Liver (tissue), 9 donors: ENCODE measurements around the gene NXPH1. TPM values are rescaled to one million over a fixed set of nuclear protein-coding genes. Genes with fewer than 3 reads are reported as not detected.

Experiments used
- DNase-seq: peaks from one replicate; pipeline ENCODE4 v3.0.0-alpha.2; 2017; ENCODE audit warnings: low spot score
- H3K27ac ChIP-seq, 2 donors: one replicate each; pipeline ENCODE4 v1.7.0; 2013; ENCODE audit warnings: inconsistent platforms in 2 of 2, low read length in 2 of 2, control low read depth in 1 of 2, low read depth in 1 of 2, mild to moderate bottlenecking in 1 of 2
- H3K27me3 ChIP-seq, 4 donors: one replicate each; pipeline versions ENCODE4 v1.6.1 to v1.7.0; 2013; ENCODE audit warnings: low read length in 3 of 4, inconsistent platforms in 1 of 4, mild to moderate bottlenecking in 1 of 4, moderate library complexity in 1 of 4; ENCODE audit not compliant: control insufficient read depth in 4 of 4, insufficient read depth in 4 of 4
- H3K36me3 ChIP-seq, 4 donors: one replicate each; pipeline versions ENCODE4 v1.6.1 to v1.7.0; 2013; ENCODE audit warnings: low read length in 3 of 4, mild to moderate bottlenecking in 3 of 4, low read depth in 1 of 4, moderate library complexity in 1 of 4; ENCODE audit not compliant: control insufficient read depth in 4 of 4, insufficient read depth in 3 of 4
- H3K4me1 ChIP-seq, 4 donors: one replicate each; pipeline versions ENCODE4 v1.6.1 to v1.7.0; 2013; ENCODE audit warnings: low read length in 3 of 4, mild to moderate bottlenecking in 3 of 4, moderate library complexity in 1 of 4; ENCODE audit not compliant: control insufficient read depth in 4 of 4, insufficient read depth in 4 of 4
- H3K4me3 ChIP-seq, 3 donors: one replicate each; pipeline versions ENCODE4 v1.6.1 to v1.7.0; 2013; ENCODE audit warnings: low read length in 3 of 3, control low read depth in 1 of 3, low read depth in 1 of 3, mild to moderate bottlenecking in 1 of 3
- H3K9ac ChIP-seq, 2 donors: one replicate each; pipeline ENCODE4 v1.7.0; 2013; ENCODE audit warnings: low read length in 2 of 2, mild to moderate bottlenecking in 2 of 2, moderate library complexity in 2 of 2, control low read depth in 1 of 2, low read depth in 1 of 2
- H3K9me3 ChIP-seq, 4 donors: one replicate each; pipeline versions ENCODE4 v1.6.1 to v1.7.0; 2013; ENCODE audit warnings: low read length in 3 of 4; ENCODE audit not compliant: control insufficient read depth in 4 of 4
- EGR1 ChIP-seq, 2 donors: IDR thresholded peaks; 2 replicates each; pipeline ENCODE4 v1.6.1; 2016 to 2018; ENCODE audit warnings: antibody characterized with exemption in 2 of 2, low read depth in 2 of 2
- FOXA1 ChIP-seq: IDR thresholded peaks from 2 replicates; pipeline ENCODE4 v1.6.1; 2016; ENCODE audit warnings: antibody characterized with exemption
- FOXA2 ChIP-seq: IDR thresholded peaks from 2 replicates; pipeline ENCODE4 v1.6.1; 2016; ENCODE audit warnings: antibody characterized with exemption
- GABPA ChIP-seq, 2 donors: IDR thresholded peaks in 1 of 2; conservative IDR thresholded peaks in 1 of 2; 2 replicates each; pipeline ENCODE4 v1.6.1; 2016; ENCODE audit warnings: antibody characterized with exemption in 2 of 2, mild to moderate bottlenecking in 1 of 2, moderate library complexity in 1 of 2
- HNF4A ChIP-seq, 2 donors: conservative IDR thresholded peaks; 2 replicates each; pipeline ENCODE4 v1.6.1; 2016; ENCODE audit warnings: antibody characterized with exemption in 2 of 2, mild to moderate bottlenecking in 2 of 2
- JUND ChIP-seq, 2 donors: IDR thresholded peaks; 2 replicates each; pipeline ENCODE4 v1.6.1; 2016; ENCODE audit warnings: antibody characterized with exemption in 2 of 2
- NR2F2 ChIP-seq: IDR thresholded peaks from 2 replicates; pipeline ENCODE4 v1.6.1; 2016; ENCODE audit warnings: antibody characterized with exemption
- RAD21 ChIP-seq, 2 donors: IDR thresholded peaks; 2 replicates each; pipeline ENCODE4 v1.6.1; 2016; ENCODE audit warnings: antibody characterized with exemption in 2 of 2, mild to moderate bottlenecking in 2 of 2
- RXRA ChIP-seq, 2 donors: IDR thresholded peaks; 2 replicates each; pipeline ENCODE4 v1.6.1; 2017 to 2018; ENCODE audit warnings: antibody characterized with exemption in 2 of 2, mild to moderate bottlenecking in 1 of 2
- SP1 ChIP-seq: IDR thresholded peaks from 2 replicates; pipeline ENCODE4 v1.6.1; 2018; ENCODE audit warnings: antibody characterized with exemption, mild to moderate bottlenecking
- TAF1 ChIP-seq: conservative IDR thresholded peaks from 2 replicates; pipeline ENCODE4 v1.6.1; 2016; ENCODE audit warnings: antibody characterized with exemption, mild to moderate bottlenecking
- YY1 ChIP-seq: IDR thresholded peaks from 2 replicates; pipeline ENCODE4 v1.6.1; 2016; ENCODE audit warnings: antibody characterized with exemption, mild to moderate bottlenecking
- WGBS: extraction: QIAGEN DNeasy Blood & Tissue Kit; methylation state at CpG from one replicate; pipeline ENCODE4 v1.1.7; 2013; 5-methylcytosine and 5-hydroxymethylcytosine counted together
- polyA plus RNA-seq, 2 donors: library from polyadenylated mRNA; stranded (reverse) in 1 of 2; unstranded in 1 of 2; fragments of 200-250 nt in 1 of 2; fragments of >200 nt in 1 of 2; fragmentation: Nextera tagmentation in 1 of 2; extraction: Ambion mirVana in 1 of 2; gene quantifications; one replicate each; pipeline versions ENCODE4 v1.2.1 to v1.2.3, GENCODE V29; 2013 to 2015
- total RNA-seq, 2 donors: library from RNA; depleted of rRNA; stranded (reverse); fragments of >200 nt; gene quantifications; one replicate each; pipeline ENCODE4 v1.2.3, GENCODE V29; 2014
- TF ChIP-seq, protein P1 (sequence below): IDR thresholded peaks from 2 replicates; pipeline ENCODE4 v1.6.1; 2016; ENCODE audit warnings: antibody characterized with exemption, mild to moderate bottlenecking
- TF ChIP-seq, protein P2 (sequence below): IDR thresholded peaks from 2 replicates; pipeline ENCODE4 v1.6.1; 2016; ENCODE audit warnings: antibody characterized with exemption
- TF ChIP-seq, protein P3 (sequence below): fragments of 150-350 bp; IDR thresholded peaks from 2 replicates; pipeline ENCODE4 v1.5.1; 2017; ENCODE audit warnings: improper control_type of control experiment, low read depth, low read length; ENCODE audit not compliant: missing input control
- donor health status: healthy.
- donor health status: healthy.
- donor health status: healthy.
- donor health status: healthy.
- donor health status: healthy.

Gene NXPH1
- total and polyA plus RNA-seq, 4 donors: not detected

DNA sequence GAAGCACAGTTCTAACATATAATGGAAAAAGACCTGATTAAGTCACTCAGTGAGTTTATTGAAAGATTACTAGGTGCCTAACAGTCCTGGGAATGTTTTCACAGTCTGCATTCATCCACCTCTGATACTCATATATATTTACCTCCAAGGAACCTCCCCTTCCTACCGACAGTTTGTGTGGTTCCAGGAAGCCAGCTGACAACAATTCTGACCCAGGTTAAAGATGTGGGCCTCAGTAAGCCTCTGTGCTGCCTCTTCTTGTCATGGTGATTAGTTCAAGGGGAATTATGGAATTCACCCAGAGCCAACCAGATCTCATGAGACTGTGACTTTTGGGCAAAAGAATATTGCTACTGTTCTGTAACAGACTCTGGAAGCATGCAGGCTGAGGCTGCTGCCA, 186.8 kb downstream of the NXPH1 start (continued):
- TF ChIP-seq, protein P1, sequence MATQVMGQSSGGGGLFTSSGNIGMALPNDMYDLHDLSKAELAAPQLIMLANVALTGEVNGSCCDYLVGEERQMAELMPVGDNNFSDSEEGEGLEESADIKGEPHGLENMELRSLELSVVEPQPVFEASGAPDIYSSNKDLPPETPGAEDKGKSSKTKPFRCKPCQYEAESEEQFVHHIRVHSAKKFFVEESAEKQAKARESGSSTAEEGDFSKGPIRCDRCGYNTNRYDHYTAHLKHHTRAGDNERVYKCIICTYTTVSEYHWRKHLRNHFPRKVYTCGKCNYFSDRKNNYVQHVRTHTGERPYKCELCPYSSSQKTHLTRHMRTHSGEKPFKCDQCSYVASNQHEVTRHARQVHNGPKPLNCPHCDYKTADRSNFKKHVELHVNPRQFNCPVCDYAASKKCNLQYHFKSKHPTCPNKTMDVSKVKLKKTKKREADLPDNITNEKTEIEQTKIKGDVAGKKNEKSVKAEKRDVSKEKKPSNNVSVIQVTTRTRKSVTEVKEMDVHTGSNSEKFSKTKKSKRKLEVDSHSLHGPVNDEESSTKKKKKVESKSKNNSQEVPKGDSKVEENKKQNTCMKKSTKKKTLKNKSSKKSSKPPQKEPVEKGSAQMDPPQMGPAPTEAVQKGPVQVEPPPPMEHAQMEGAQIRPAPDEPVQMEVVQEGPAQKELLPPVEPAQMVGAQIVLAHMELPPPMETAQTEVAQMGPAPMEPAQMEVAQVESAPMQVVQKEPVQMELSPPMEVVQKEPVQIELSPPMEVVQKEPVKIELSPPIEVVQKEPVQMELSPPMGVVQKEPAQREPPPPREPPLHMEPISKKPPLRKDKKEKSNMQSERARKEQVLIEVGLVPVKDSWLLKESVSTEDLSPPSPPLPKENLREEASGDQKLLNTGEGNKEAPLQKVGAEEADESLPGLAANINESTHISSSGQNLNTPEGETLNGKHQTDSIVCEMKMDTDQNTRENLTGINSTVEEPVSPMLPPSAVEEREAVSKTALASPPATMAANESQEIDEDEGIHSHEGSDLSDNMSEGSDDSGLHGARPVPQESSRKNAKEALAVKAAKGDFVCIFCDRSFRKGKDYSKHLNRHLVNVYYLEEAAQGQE: no peak
- TF ChIP-seq FOXA2 (no peak), SP1 (no peak), RAD21 (IDR thresholded peaks at IDR 0.05) (no peak)

DNA sequence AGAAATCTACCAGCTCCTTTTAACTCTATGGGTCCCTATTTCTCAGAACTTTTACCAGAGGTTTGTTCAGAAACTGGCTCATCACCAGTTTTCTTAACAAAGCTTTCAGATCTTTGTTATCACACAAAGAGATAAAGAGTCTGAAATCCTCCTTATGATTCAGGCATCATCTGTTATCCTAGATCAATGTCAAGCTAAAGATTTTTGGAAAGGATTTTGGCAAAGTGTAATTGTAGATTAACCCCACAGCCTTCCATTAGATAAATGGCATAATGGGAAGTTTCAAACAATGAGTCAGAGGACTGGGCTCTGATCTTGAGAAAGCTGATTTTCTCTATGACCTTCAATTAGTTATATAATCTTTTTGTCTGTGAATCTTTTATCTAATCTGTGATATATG, 192.2 kb downstream of the NXPH1 start:
- no peaks in the 10 kb centered on the region for H3K9me3 ChIP-seq
- DNase-seq: no peak
- H3K36me3 ChIP-seq: no peaks in the 10 kb centered on the region
- TF ChIP-seq NR2F2: no peak
- TF ChIP-seq GABPA (IDR thresholded peaks at IDR 0.05 in 1 of 2, conservative IDR thresholded peaks at IDR 0.05 in 1 of 2): no peak
- no peak for TF ChIP-seq TAF1
- TF ChIP-seq FOXA2: no peak
- TF ChIP-seq, protein P2, sequence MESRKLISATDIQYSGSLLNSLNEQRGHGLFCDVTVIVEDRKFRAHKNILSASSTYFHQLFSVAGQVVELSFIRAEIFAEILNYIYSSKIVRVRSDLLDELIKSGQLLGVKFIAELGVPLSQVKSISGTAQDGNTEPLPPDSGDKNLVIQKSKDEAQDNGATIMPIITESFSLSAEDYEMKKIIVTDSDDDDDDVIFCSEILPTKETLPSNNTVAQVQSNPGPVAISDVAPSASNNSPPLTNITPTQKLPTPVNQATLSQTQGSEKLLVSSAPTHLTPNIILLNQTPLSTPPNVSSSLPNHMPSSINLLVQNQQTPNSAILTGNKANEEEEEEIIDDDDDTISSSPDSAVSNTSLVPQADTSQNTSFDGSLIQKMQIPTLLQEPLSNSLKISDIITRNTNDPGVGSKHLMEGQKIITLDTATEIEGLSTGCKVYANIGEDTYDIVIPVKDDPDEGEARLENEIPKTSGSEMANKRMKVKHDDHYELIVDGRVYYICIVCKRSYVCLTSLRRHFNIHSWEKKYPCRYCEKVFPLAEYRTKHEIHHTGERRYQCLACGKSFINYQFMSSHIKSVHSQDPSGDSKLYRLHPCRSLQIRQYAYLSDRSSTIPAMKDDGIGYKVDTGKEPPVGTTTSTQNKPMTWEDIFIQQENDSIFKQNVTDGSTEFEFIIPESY: no peak
- TF ChIP-seq, protein P3, sequence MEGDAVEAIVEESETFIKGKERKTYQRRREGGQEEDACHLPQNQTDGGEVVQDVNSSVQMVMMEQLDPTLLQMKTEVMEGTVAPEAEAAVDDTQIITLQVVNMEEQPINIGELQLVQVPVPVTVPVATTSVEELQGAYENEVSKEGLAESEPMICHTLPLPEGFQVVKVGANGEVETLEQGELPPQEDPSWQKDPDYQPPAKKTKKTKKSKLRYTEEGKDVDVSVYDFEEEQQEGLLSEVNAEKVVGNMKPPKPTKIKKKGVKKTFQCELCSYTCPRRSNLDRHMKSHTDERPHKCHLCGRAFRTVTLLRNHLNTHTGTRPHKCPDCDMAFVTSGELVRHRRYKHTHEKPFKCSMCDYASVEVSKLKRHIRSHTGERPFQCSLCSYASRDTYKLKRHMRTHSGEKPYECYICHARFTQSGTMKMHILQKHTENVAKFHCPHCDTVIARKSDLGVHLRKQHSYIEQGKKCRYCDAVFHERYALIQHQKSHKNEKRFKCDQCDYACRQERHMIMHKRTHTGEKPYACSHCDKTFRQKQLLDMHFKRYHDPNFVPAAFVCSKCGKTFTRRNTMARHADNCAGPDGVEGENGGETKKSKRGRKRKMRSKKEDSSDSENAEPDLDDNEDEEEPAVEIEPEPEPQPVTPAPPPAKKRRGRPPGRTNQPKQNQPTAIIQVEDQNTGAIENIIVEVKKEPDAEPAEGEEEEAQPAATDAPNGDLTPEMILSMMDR: no peak
- TF ChIP-seq RAD21 (IDR thresholded peaks at IDR 0.05): no peak
- no peak for TF ChIP-seq EGR1 (IDR thresholded peaks at IDR 0.05; ENCODE audit: low read depth in 2 of 2)
- TF ChIP-seq HNF4A (conservative IDR thresholded peaks at IDR 0.05): no peak
- no peak for TF ChIP-seq RXRA (IDR thresholded peaks at IDR 0.05)
- no peak for TF ChIP-seq JUND (IDR thresholded peaks at IDR 0.05)
- TF ChIP-seq YY1: no peak
- no peak for TF ChIP-seq SP1
- H3K4me1 ChIP-seq: no peaks in the 10 kb centered on the region
- peaks cover 0 to 3% (median 0%) of the 10 kb centered on the region in 4 donors for H3K27me3 ChIP-seq
- no peak overlapping the region for H3K4me3 ChIP-seq
- H3K27ac ChIP-seq: no peak overlapping the region
- H3K9ac ChIP-seq: no peak overlapping the region

DNA sequence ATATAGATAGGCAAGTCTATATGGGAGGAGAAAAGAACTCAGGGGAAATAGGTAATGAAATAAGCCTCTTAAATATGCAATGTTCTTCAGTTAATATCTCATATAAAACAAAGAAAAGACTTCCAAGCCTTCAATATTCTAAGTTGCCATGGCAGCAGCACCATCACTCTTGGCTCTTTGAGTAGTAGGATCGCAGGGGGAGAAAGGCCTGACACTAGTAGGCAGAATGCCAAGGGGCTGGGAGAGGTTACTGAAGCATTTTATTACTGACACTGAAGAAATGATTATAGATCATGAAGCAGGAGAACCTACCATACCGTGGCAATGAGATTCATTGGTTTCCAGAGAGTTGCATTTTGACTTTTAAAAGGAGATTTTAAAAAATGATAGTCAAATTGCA, 193.9 kb downstream of the NXPH1 start:
- Histone ChIP-seq H3K9ac (no peak overlapping the region), H3K36me3 (no peaks in the 10 kb centered on the region), H3K27me3 (no peaks in the 10 kb centered on the region), H3K27ac (no peak overlapping the region), H3K4me1 (no peaks in the 10 kb centered on the region), H3K9me3 (no peaks in the 10 kb centered on the region), H3K4me3 (no peak overlapping the region)
- 42% methylated on average over 2 of the region's 2 CpGs for WGBS
- DNase-seq: no peak
- TF ChIP-seq, protein P1: no peak
- no peak for TF ChIP-seq RXRA (IDR thresholded peaks at IDR 0.05)
- TF ChIP-seq FOXA2: no peak
- no peak for TF ChIP-seq FOXA1
